Left colon (tissue), 2 donors: ENCODE measurements around the gene EQTN. TPM values are rescaled to one million over a fixed set of nuclear protein-coding genes. Genes with fewer than 3 reads are reported as not detected.

Source experiments
- ATAC-seq: fragments of 200-7000 bp; cut with Tn5 transposase; one replicate; pipeline ENCODE4 v1.9.1; 2020; ENCODE audit warnings: mild to moderate bottlenecking, moderate library complexity
- DNase-seq, 2 donors: peaks; one replicate each; pipeline ENCODE4 v3.0.0-alpha.2; 2020
- intact Hi-C, 2 donors: fragments of 100-400 bp; cut with DNase I in 1 of 2; cut with micrococcal nuclease in 1 of 2; formaldehyde crosslinking; loops; one replicate each; pipeline versions ENCODE4 v1.11.2 to v1.14.0; 2022; cut with DNase I, micrococcal nuclease
- long read RNA-seq: library from polyadenylated mRNA; unstranded; transcript quantifications from one replicate; pipeline ENCODE4 v2.0.0, GENCODE V29; 2021
- total RNA-seq, 2 donors: library from RNA; stranded (reverse); fragmentation: NEBNext Ultra II Directional; extraction: Animal tissue kit (Norgen Biotek cat#: 25700); gene quantifications; one replicate each; pipeline ENCODE4 v1.2.1, GENCODE V29; 2021
- donor health status: DM: no; HTN: no; CAD: no.
- donor health status: DM: yes; HTN: yes; CAD: no.

Gene EQTN
- 1 to 10 TPM in 1 of 2 donors, under 1 TPM in 1; 0.45 to 1.5 TPM for total RNA-seq
- long read RNA-seq, result 0 reads

GRCh38 chr9:27297050-27297449 lies at the start of gene EQTN:
TSS of gene EQTN (minus strand) at chr9:27297150. CDS start at chr9:27297055, 95 bp downstream.
- no peak for DNase-seq
- intact Hi-C loops, result no loop called here
- ATAC-seq, result no peak

GRCh38 chr9:27344776-27345175 lies 47.8 kb upstream of the EQTN start:
- DNase-seq, result no peak
- ATAC-seq, result no peak
- intact Hi-C loops, result no loop called here

- DNase-seq, result no peak
- ATAC-seq, result peak; percentile 58
Measured at GRCh38 chr9:27341545-27342294, 44.8 kb upstream of the EQTN start.

GRCh38 chr9:27340961-27341511 lies 44.1 kb upstream of the EQTN start:
- DNase-seq, result no peak
- intact Hi-C loops, result no loop called here
- ATAC-seq, result no peak

More at GRCh38 chr9:27341545-27342294, 44.8 kb upstream of the EQTN start:
- intact Hi-C loops, result no loop called here

GRCh38 chr9:27340285-27340674 lies 43.3 kb upstream of the EQTN start:
- ATAC-seq (no peak), DNase-seq (no peak)
- intact Hi-C loops, result no loop called here

GRCh38 chr9:27339661-27340284 lies 42.8 kb upstream of the EQTN start:
- no peak for DNase-seq
- ATAC-seq, result no peak
- intact Hi-C loops, result loop anchor here in 1 of 2 donors (10.0 kb wide), 1 partner anchor 195 kb away; no protein-coding TSS in a partner anchor

GRCh38 chr9:27338527-27338903 lies 41.6 kb upstream of the EQTN start:
- intact Hi-C loops, result loop anchor here in 1 of 2 donors (10.0 kb wide), 1 partner anchor 196 kb away; no protein-coding TSS in a partner anchor
- ATAC-seq, result peak; percentile 1
- DNase-seq, result no peak

- intact Hi-C loops, result loop anchor here in 1 of 2 donors (10.0 kb wide), 1 partner anchor 197 kb away; no protein-coding TSS in a partner anchor
- ATAC-seq, result peak; percentile 88
- DNase-seq, result peak; percentile 39 to 68
Measured at GRCh38 chr9:27337833-27338526, 41.0 kb upstream of the EQTN start.

- ATAC-seq (no peak), DNase-seq (no peak)
- intact Hi-C loops, result loop anchor here in 1 of 2 donors (10.0 kb wide), 1 partner anchor 198 kb away; no protein-coding TSS in a partner anchor
Measured at GRCh38 chr9:27337236-27337635, 40.3 kb upstream of the EQTN start.

- intact Hi-C loops, result loop anchor here in 1 of 2 donors (10.0 kb wide), 1 partner anchor 198 kb away; no protein-coding TSS in a partner anchor
- DNase-seq, result no peak
- no peak for ATAC-seq
Measured at GRCh38 chr9:27336829-27337228, 39.9 kb upstream of the EQTN start.

- ATAC-seq (no peak), DNase-seq (no peak)
- intact Hi-C loops, result loop anchor here in 1 of 2 donors (10.0 kb wide), 1 partner anchor 199 kb away; no protein-coding TSS in a partner anchor
Measured at GRCh38 chr9:27336126-27336525, 39.2 kb upstream of the EQTN start.

- ATAC-seq (no peak), DNase-seq (no peak)
- intact Hi-C loops, result loop anchor here in 1 of 2 donors (10.0 kb wide), 1 partner anchor 200 kb away; no protein-coding TSS in a partner anchor
Measured at GRCh38 chr9:27335075-27335474, 38.1 kb upstream of the EQTN start.

GRCh38 chr9:27333241-27334052 lies 36.5 kb upstream of the EQTN start:
- DNase-seq (peak in 1 of 2 donors; percentile 50), ATAC-seq (peak; percentile 68)
- intact Hi-C loops, result loop anchor here (1.0 to 10.0 kb wide), 3 partner anchors 199 to 215 kb away; no protein-coding TSS in a partner anchor

GRCh38 chr9:27331393-27331792 lies 34.4 kb upstream of the EQTN start:
- intact Hi-C loops, result loop anchor here (5.0 to 10.0 kb wide), 2 partner anchors 201 to 203 kb away; no protein-coding TSS in a partner anchor
- no peak for ATAC-seq
- DNase-seq, result no peak

GRCh38 chr9:27329291-27329690 lies 32.3 kb upstream of the EQTN start:
- ATAC-seq, result no peak
- intact Hi-C loops, result no loop called here
- no peak for DNase-seq

- DNase-seq (no peak), ATAC-seq (no peak)
- intact Hi-C loops, result no loop called here
Measured at GRCh38 chr9:27328483-27328882, 31.5 kb upstream of the EQTN start.

GRCh38 chr9:27311184-27311583 lies 14.2 kb upstream of the EQTN start:
- DNase-seq (no peak), ATAC-seq (no peak)
- intact Hi-C loops, result no loop called here

GRCh38 chr9:27310582-27310981 lies 13.6 kb upstream of the EQTN start:
- intact Hi-C loops, result no loop called here
- no peak for ATAC-seq
- no peak for DNase-seq
